Measurements from ENCODE around the gene SCPEP1. TPM values are rescaled to one million over a fixed set of nuclear protein-coding genes. Genes with fewer than 3 reads are reported as not detected.
A peak's percentile ranks its signal among the peaks of the same experiment; 100 is the strongest.

SCPEP1 gene
- total RNA-seq, 1 donor from 2014 or later: 176 TPM

DNA sequence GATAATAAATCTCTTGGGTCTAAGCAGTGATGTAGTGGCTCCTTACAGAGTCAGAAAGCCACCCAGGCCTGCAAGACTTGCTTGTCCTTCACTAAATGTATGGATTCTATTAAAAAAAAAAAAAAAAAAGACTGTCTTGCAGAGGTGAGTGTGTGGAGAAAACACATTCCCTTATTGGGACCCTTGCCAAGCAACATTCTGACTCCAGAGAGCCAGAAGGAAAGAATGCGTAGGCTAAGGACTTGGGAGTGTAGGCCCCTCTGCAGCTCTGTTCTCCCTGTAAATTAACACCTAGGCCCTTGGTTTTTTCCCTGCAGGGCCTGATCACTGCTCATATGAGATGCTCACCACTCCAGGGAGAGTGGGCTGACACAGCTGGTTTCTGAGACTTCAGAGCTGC, 17.8 kb downstream of the SCPEP1 start:
- intact Hi-C loops (cut with DNase I): no loop called here
- Histone ChIP-seq H3K27me3 (no peaks in the 10 kb centered on the region), H3K9me3 (no peaks in the 10 kb centered on the region), H3K4me3 (no peak overlapping the region), H3K36me3 (peaks cover 88% of the 10 kb centered on the region), H3K4me1 (no peaks in the 10 kb centered on the region), H3K27ac (no peak overlapping the region)
- ATAC-seq (no peak), DNase-seq (no peak)
- no peak for TF ChIP-seq CTCF (IDR thresholded peaks at IDR 0.05)

DNA sequence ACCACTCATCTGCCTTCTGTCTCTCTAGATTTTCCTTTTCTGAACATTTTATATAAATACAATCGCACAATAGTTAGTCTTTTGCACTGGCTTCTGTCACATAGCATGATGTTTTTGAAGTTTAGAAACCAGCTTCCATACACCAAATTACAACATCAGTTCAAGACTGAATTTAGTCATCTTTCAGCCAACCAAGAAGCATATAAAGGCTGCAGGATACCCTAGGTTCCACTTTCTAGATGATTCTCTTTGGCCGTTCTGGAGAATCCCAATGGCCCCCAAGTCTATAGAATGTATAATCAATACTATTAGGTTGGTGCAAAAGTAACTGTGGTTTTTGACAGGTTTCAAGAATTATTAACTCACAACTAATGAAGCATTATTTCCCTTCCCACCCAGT, 19.4 kb downstream of the SCPEP1 start:
- Histone ChIP-seq H3K4me3 (no peak overlapping the region), H3K4me1 (no peaks in the 10 kb centered on the region), H3K36me3 (peaks cover 88% of the 10 kb centered on the region), H3K9me3 (no peaks in the 10 kb centered on the region), H3K27ac (no peak overlapping the region), H3K27me3 (no peaks in the 10 kb centered on the region)
- intact Hi-C loops (cut with DNase I): no loop called here
- DNase-seq (no peak), ATAC-seq (no peak)
- no peak for TF ChIP-seq CTCF (IDR thresholded peaks at IDR 0.05)

GRCh38 chr17:57001541-57001940, 23.6 kb downstream of the SCPEP1 start:
- H3K36me3 ChIP-seq: peaks cover 77% of the 10 kb centered on the region
- no peak overlapping the region for H3K4me3 ChIP-seq
- H3K27ac ChIP-seq: no peak overlapping the region
- no peak for TF ChIP-seq CTCF (IDR thresholded peaks at IDR 0.05)
- no peaks in the 10 kb centered on the region for H3K27me3 ChIP-seq
- intact Hi-C loops (cut with DNase I): loop anchor here (10.0 kb wide), 1 partner anchor 113 kb away; no protein-coding TSS in a partner anchor
- no peak for ATAC-seq
- no peak for DNase-seq
- H3K9me3 ChIP-seq: no peaks in the 10 kb centered on the region
- peaks cover 3% of the 10 kb centered on the region for H3K4me1 ChIP-seq

GRCh38 chr17:57002904-57003303, 25.0 kb downstream of the SCPEP1 start:
- intact Hi-C loops (cut with DNase I): loop anchor here (10.0 kb wide), 1 partner anchor 112 kb away; no protein-coding TSS in a partner anchor
- no peak for ATAC-seq

GRCh38 chr17:57004944-57005579, 27.1 kb downstream of the SCPEP1 start:
- H3K36me3 ChIP-seq: peaks cover 58% of the 10 kb centered on the region
- H3K9me3 ChIP-seq: no peaks in the 10 kb centered on the region
- H3K4me1 ChIP-seq: peaks cover 3% of the 10 kb centered on the region
- peak; percentile 29 for TF ChIP-seq CTCF (IDR thresholded peaks at IDR 0.05)
- no peak overlapping the region for H3K27ac ChIP-seq
- no peak overlapping the region for H3K4me3 ChIP-seq
- DNase-seq (no peak), ATAC-seq (peak; percentile 60)
- intact Hi-C loops (cut with DNase I): loop anchor here (10.0 kb wide), 1 partner anchor 110 kb away; no protein-coding TSS in a partner anchor
- no peaks in the 10 kb centered on the region for H3K27me3 ChIP-seq

More at GRCh38 chr17:57002904-57003303, 25.0 kb downstream of the SCPEP1 start:
- no peak for TF ChIP-seq CTCF (IDR thresholded peaks at IDR 0.05)
- Histone ChIP-seq H3K4me1 (peaks cover 3% of the 10 kb centered on the region), H3K4me3 (no peak overlapping the region), H3K9me3 (no peaks in the 10 kb centered on the region), H3K27ac (no peak overlapping the region), H3K36me3 (peaks cover 71% of the 10 kb centered on the region), H3K27me3 (no peaks in the 10 kb centered on the region)
- DNase-seq: no peak
